Measurements from ENCODE around the gene STRIP2.
"Not testable (repeated sequence)": the region's sequence is repeated elsewhere in the genome, so short reads cannot be mapped to it uniquely, and the experiment has no call there.

STRIP2 gene

GRCh38 chr7:129443612-129444011 lies 9.4 kb downstream of the STRIP2 start:
- Histone ChIP-seq H3K4me1 (ENCODE audit: insufficient read depth, low read length) (no peaks in the 10 kb centered on the region), H3K9ac (ENCODE audit: low read depth, low read length) (no peak overlapping the region), H3K9me3 (ENCODE audit: insufficient read depth, low read depth, low read length) (no peaks in the 10 kb centered on the region), H3K27me3 (ENCODE audit: insufficient read depth, low read length) (no peaks in the 10 kb centered on the region), H3K4me3 (ENCODE audit: low read length) (no peak overlapping the region), H3K36me3 (ENCODE audit: insufficient read depth, low read length) (peaks cover 23% of the 10 kb centered on the region; the same call in 1 of the 2 replicates), H3K27ac (ENCODE audit: low read depth, low read length) (no peak overlapping the region)
- 89% methylated on average over 2 of the region's 2 CpGs for WGBS

GRCh38 chr7:129444776-129445175 lies 10.5 kb downstream of the STRIP2 start:
- H3K9ac ChIP-seq (ENCODE audit: low read depth, low read length); H3K4me1 ChIP-seq (ENCODE audit: insufficient read depth, low read length); H3K4me3 ChIP-seq (ENCODE audit: low read length); H3K27ac ChIP-seq (ENCODE audit: low read depth, low read length); H3K9me3 ChIP-seq (ENCODE audit: insufficient read depth, low read depth, low read length); H3K27me3 ChIP-seq (ENCODE audit: insufficient read depth, low read length): not testable (repeated sequence)
- H3K36me3 ChIP-seq (ENCODE audit: insufficient read depth, low read length): peaks cover 23% of the 10 kb centered on the region; the same call in 1 of the 2 replicates
- WGBS: 94% methylated on average over 5 of the region's 5 CpGs

GRCh38 chr7:129446925-129447324 lies 12.7 kb downstream of the STRIP2 start:
- peaks cover 23% of the 10 kb centered on the region; the same call in 1 of the 2 replicates for H3K36me3 ChIP-seq (ENCODE audit: insufficient read depth, low read length)
- not testable (repeated sequence) for H3K27me3 ChIP-seq (ENCODE audit: insufficient read depth, low read length); H3K4me3 ChIP-seq (ENCODE audit: low read length); H3K9ac ChIP-seq (ENCODE audit: low read depth, low read length); H3K27ac ChIP-seq (ENCODE audit: low read depth, low read length); H3K4me1 ChIP-seq (ENCODE audit: insufficient read depth, low read length); H3K9me3 ChIP-seq (ENCODE audit: insufficient read depth, low read depth, low read length)
- 48% methylated on average over 2 of the region's 2 CpGs for WGBS

GRCh38 chr7:129447445-129447844 lies 13.2 kb downstream of the STRIP2 start:
- H3K27ac ChIP-seq (ENCODE audit: low read depth, low read length); H3K4me1 ChIP-seq (ENCODE audit: insufficient read depth, low read length); H3K9ac ChIP-seq (ENCODE audit: low read depth, low read length); H3K4me3 ChIP-seq (ENCODE audit: low read length); H3K27me3 ChIP-seq (ENCODE audit: insufficient read depth, low read length); H3K9me3 ChIP-seq (ENCODE audit: insufficient read depth, low read depth, low read length): not testable (repeated sequence)
- 94% methylated on average over 6 of the region's 6 CpGs for WGBS
- H3K36me3 ChIP-seq (ENCODE audit: insufficient read depth, low read length): peaks cover 23% of the 10 kb centered on the region; the same call in 1 of the 2 replicates

GRCh38 chr7:129448608-129449007 lies 14.4 kb downstream of the STRIP2 start:
- WGBS: 100% methylated on average over 2 of the region's 2 CpGs
- H3K27me3 ChIP-seq (ENCODE audit: insufficient read depth, low read length); H3K9ac ChIP-seq (ENCODE audit: low read depth, low read length); H3K4me3 ChIP-seq (ENCODE audit: low read length); H3K9me3 ChIP-seq (ENCODE audit: insufficient read depth, low read depth, low read length); H3K27ac ChIP-seq (ENCODE audit: low read depth, low read length); H3K4me1 ChIP-seq (ENCODE audit: insufficient read depth, low read length): not testable (repeated sequence)
- H3K36me3 ChIP-seq (ENCODE audit: insufficient read depth, low read length): peaks cover 32% of the 10 kb centered on the region

- H3K9ac ChIP-seq (ENCODE audit: low read depth, low read length): no peak overlapping the region
- H3K27ac ChIP-seq (ENCODE audit: low read depth, low read length): no peak overlapping the region
- no peaks in the 10 kb centered on the region for H3K4me1 ChIP-seq (ENCODE audit: insufficient read depth, low read length)
- H3K9me3 ChIP-seq (ENCODE audit: insufficient read depth, low read depth, low read length): no peaks in the 10 kb centered on the region
- no peak overlapping the region for H3K4me3 ChIP-seq (ENCODE audit: low read length)
- H3K27me3 ChIP-seq (ENCODE audit: insufficient read depth, low read length): no peaks in the 10 kb centered on the region
- H3K36me3 ChIP-seq (ENCODE audit: insufficient read depth, low read length): peaks cover 41% of the 10 kb centered on the region
Observed at GRCh38 chr7:129450295-129450694, 16.1 kb downstream of the STRIP2 start.

GRCh38 chr7:129452589-129453231 lies 18.5 kb downstream of the STRIP2 start:
- no peaks in the 10 kb centered on the region for H3K9me3 ChIP-seq (ENCODE audit: insufficient read depth, low read depth, low read length)
- H3K4me3 ChIP-seq (ENCODE audit: low read length): no peak overlapping the region
- no peak overlapping the region for H3K9ac ChIP-seq (ENCODE audit: low read depth, low read length)
- no peaks in the 10 kb centered on the region for H3K4me1 ChIP-seq (ENCODE audit: insufficient read depth, low read length)
- H3K27ac ChIP-seq (ENCODE audit: low read depth, low read length): no peak overlapping the region
- H3K36me3 ChIP-seq (ENCODE audit: insufficient read depth, low read length): peaks cover 51% of the 10 kb centered on the region
- H3K27me3 ChIP-seq (ENCODE audit: insufficient read depth, low read length): no peaks in the 10 kb centered on the region
- WGBS: 88% methylated on average over 2 of the region's 2 CpGs

- Histone ChIP-seq H3K36me3 (ENCODE audit: insufficient read depth, low read length) (peaks cover 57% of the 10 kb centered on the region), H3K4me1 (ENCODE audit: insufficient read depth, low read length) (no peaks in the 10 kb centered on the region), H3K4me3 (ENCODE audit: low read length) (no peak overlapping the region), H3K9ac (ENCODE audit: low read depth, low read length) (no peak overlapping the region), H3K27ac (ENCODE audit: low read depth, low read length) (0 out of 2 replicates have a peak overlapping the region, but pooled peaks have one; percentile 10), H3K9me3 (ENCODE audit: insufficient read depth, low read depth, low read length) (no peaks in the 10 kb centered on the region), H3K27me3 (ENCODE audit: insufficient read depth, low read length) (no peaks in the 10 kb centered on the region)
- 63% methylated on average over 1 of the region's 1 CpG for whole genome bisulfite sequencing
Observed at GRCh38 chr7:129453510-129454248, 19.4 kb downstream of the STRIP2 start.

GRCh38 chr7:129454249-129454551 lies 20.0 kb downstream of the STRIP2 start:
- H3K9me3 ChIP-seq (ENCODE audit: insufficient read depth, low read depth, low read length): no peaks in the 10 kb centered on the region
- peaks cover 62% of the 10 kb centered on the region for H3K36me3 ChIP-seq (ENCODE audit: insufficient read depth, low read length)
- H3K4me3 ChIP-seq (ENCODE audit: low read length): no peak overlapping the region
- no peaks in the 10 kb centered on the region for H3K27me3 ChIP-seq (ENCODE audit: insufficient read depth, low read length)
- WGBS: 62% methylated on average over 4 of the region's 4 CpGs
- no peaks in the 10 kb centered on the region for H3K4me1 ChIP-seq (ENCODE audit: insufficient read depth, low read length)
- H3K9ac ChIP-seq (ENCODE audit: low read depth, low read length): no peak overlapping the region
- H3K27ac ChIP-seq (ENCODE audit: low read depth, low read length): no peak overlapping the region

- Histone ChIP-seq H3K27me3 (ENCODE audit: insufficient read depth, low read length) (no peaks in the 10 kb centered on the region), H3K27ac (ENCODE audit: low read depth, low read length) (no peak overlapping the region), H3K9me3 (ENCODE audit: insufficient read depth, low read depth, low read length) (no peaks in the 10 kb centered on the region), H3K4me3 (ENCODE audit: low read length) (no peak overlapping the region), H3K36me3 (ENCODE audit: insufficient read depth, low read length) (peaks cover 78% of the 10 kb centered on the region), H3K9ac (ENCODE audit: low read depth, low read length) (no peak overlapping the region), H3K4me1 (ENCODE audit: insufficient read depth, low read length) (no peaks in the 10 kb centered on the region)
- WGBS: 97% methylated on average over 10 of the region's 10 CpGs
Observed at GRCh38 chr7:129456421-129456820, 22.2 kb downstream of the STRIP2 start.

- no peak overlapping the region for H3K9ac ChIP-seq (ENCODE audit: low read depth, low read length)
- no peaks in the 10 kb centered on the region for H3K4me1 ChIP-seq (ENCODE audit: insufficient read depth, low read length)
- no peak overlapping the region for H3K27ac ChIP-seq (ENCODE audit: low read depth, low read length)
- no peaks in the 10 kb centered on the region for H3K27me3 ChIP-seq (ENCODE audit: insufficient read depth, low read length)
- H3K9me3 ChIP-seq (ENCODE audit: insufficient read depth, low read depth, low read length): no peaks in the 10 kb centered on the region
- WGBS: 88% methylated on average over 3 of the region's 3 CpGs
- H3K4me3 ChIP-seq (ENCODE audit: low read length): no peak overlapping the region
- H3K36me3 ChIP-seq (ENCODE audit: insufficient read depth, low read length): peaks cover 81% of the 10 kb centered on the region
Observed at GRCh38 chr7:129457101-129457500, 22.9 kb downstream of the STRIP2 start.

Measured in HUES64 (cell line).